IMR-90 (cell line): ENCODE data around the gene DGKH. TPM values are rescaled to one million over a fixed set of nuclear protein-coding genes. Genes with fewer than 3 reads are reported as not detected.

ENCODE experiments used
- ATAC-seq: fragments of 200-7000 bp; cut with Tn5 transposase; 2 replicates; pipeline ENCODE4 v1.9.1; 2020; ENCODE audit warnings: low read depth, mild to moderate bottlenecking, moderate library complexity
- BruUV-seq: library from RNA; stranded (reverse); fragments of 400-500 nt; replicated peaks from 2 replicates; lab custom pipeline; 2021; lab: Mats Ljungman, UMichigan
- CTCF ChIA-PET: fragments of 300-600 bp; formaldehyde crosslinking; extraction: SDS; loops from one replicate; lab custom pipeline; 2021; ENCODE audit warnings: antibody characterized with exemption; lab: Yijun Ruan, JAX
- POLR2A ChIA-PET: fragments of 300-600 bp; sonication (Branson Sonifier 250); formaldehyde crosslinking; loops from one replicate; lab custom pipeline; 2022; ENCODE audit warnings: antibody characterized with exemption; ENCODE audit not compliant: unreplicated experiment; lab: Charles Lee
- DNase-seq: peaks from one replicate; pipeline ENCODE4 v3.0.0; 2013
- H2AFZ ChIP-seq: replicated peaks from 2 replicates; pipeline ENCODE3; 2013; ENCODE audit warnings: low read length, mild to moderate bottlenecking; ENCODE audit not compliant: poor library complexity
- H2AK5ac ChIP-seq: 2 replicates; pipeline ENCODE4 v1.6.1; 2013; ENCODE audit warnings: low read depth, low read length, inconsistent platforms
- H2AK9ac ChIP-seq: replicated peaks from 2 replicates; pipeline ENCODE3; 2013; ENCODE audit warnings: mild to moderate bottlenecking, low read depth, low read length, moderate library complexity; ENCODE audit not compliant: poor library complexity
- H2BK120ac ChIP-seq: 2 replicates; pipeline ENCODE4 v1.6.1; 2013; ENCODE audit warnings: low read depth, low read length, inconsistent platforms
- H2BK15ac ChIP-seq: 3 replicates; pipeline ENCODE4 v1.6.1; 2013; ENCODE audit warnings: low read depth, low read length, inconsistent platforms
- H2BK20ac ChIP-seq: 2 replicates; pipeline ENCODE4 v1.6.1; 2013; ENCODE audit warnings: low read depth, mild to moderate bottlenecking, inconsistent platforms, low read length, moderate library complexity
- H2BK5ac ChIP-seq: 2 replicates; pipeline ENCODE4 v1.6.1; 2013; ENCODE audit warnings: mild to moderate bottlenecking, low read depth, low read length, inconsistent platforms; ENCODE audit not compliant: poor library complexity, severe bottlenecking
- H3K14ac ChIP-seq: replicated peaks from 2 replicates; pipeline ENCODE4 v1.6.1; 2013; ENCODE audit warnings: low read depth, low read length, inconsistent platforms
- H3K18ac ChIP-seq: 2 replicates; pipeline ENCODE4 v1.6.1; 2013; ENCODE audit warnings: low read depth, low read length, control low read depth
- H3K23ac ChIP-seq: 2 replicates; pipeline ENCODE4 v1.6.1; 2013; ENCODE audit warnings: low read depth, low read length, inconsistent platforms
- H3K27ac ChIP-seq: 2 replicates; pipeline ENCODE4 v1.5.1; 2013; ENCODE audit warnings: mild to moderate bottlenecking, control low read depth, low read length; ENCODE audit not compliant: insufficient read depth
- H3K27me3 ChIP-seq: 2 replicates; pipeline ENCODE4 v1.6.1; 2013; ENCODE audit warnings: low read length; ENCODE audit not compliant: control insufficient read depth, insufficient read depth
- H3K36me3 ChIP-seq: 2 replicates; pipeline ENCODE4 v1.6.1; 2013; ENCODE audit warnings: low read length, mixed read lengths; ENCODE audit not compliant: control insufficient read depth, insufficient read depth
- H3K4ac ChIP-seq: 2 replicates; pipeline ENCODE4 v1.6.1; 2013; ENCODE audit warnings: low read depth, low read length, inconsistent platforms
- H3K4me1 ChIP-seq: 2 replicates; pipeline ENCODE4 v1.6.1; 2013; ENCODE audit warnings: low read length, mixed read lengths; ENCODE audit not compliant: control insufficient read depth, insufficient read depth
- H3K4me2 ChIP-seq: 2 replicates; pipeline ENCODE4 v1.6.1; 2013; ENCODE audit warnings: low read depth, mild to moderate bottlenecking, control low read depth, low read length, moderate library complexity
- H3K4me3 ChIP-seq: 2 replicates; pipeline ENCODE4 v1.5.1; 2013; ENCODE audit warnings: low read depth, mild to moderate bottlenecking, control low read depth, low read length, moderate library complexity; ENCODE audit not compliant: insufficient read depth
- H3K56ac ChIP-seq: 2 replicates; pipeline ENCODE4 v1.6.1; 2013; ENCODE audit warnings: low read length, inconsistent platforms; ENCODE audit not compliant: insufficient read depth; ENCODE audit errors: extremely low read depth
- H3K79me1 ChIP-seq, 2 experiments: 2 replicates each; pipeline ENCODE4 v1.6.1; 2013; ENCODE audit warnings: low read length in 2 of 2, inconsistent platforms in 1 of 2, low read depth in 1 of 2
- H3K9ac ChIP-seq: 2 replicates; pipeline ENCODE4 v1.6.1; 2013; ENCODE audit warnings: low read depth, low read length, control low read depth
- H3K9me1 ChIP-seq: 2 replicates; pipeline ENCODE4 v1.6.1; 2013; ENCODE audit warnings: low read length, inconsistent platforms; ENCODE audit not compliant: insufficient read depth
- H3K9me3 ChIP-seq: 2 replicates; pipeline ENCODE4 v1.6.1; 2013; ENCODE audit warnings: low read length; ENCODE audit not compliant: control insufficient read depth, insufficient read depth
- H4K20me1 ChIP-seq: 2 replicates; pipeline ENCODE4 v1.6.1; 2013; ENCODE audit warnings: low read length, inconsistent platforms; ENCODE audit not compliant: insufficient read depth
- H4K5ac ChIP-seq: 2 replicates; pipeline ENCODE4 v1.6.1; 2013; ENCODE audit warnings: mild to moderate bottlenecking, low read depth, low read length, control low read depth
- H4K8ac ChIP-seq, 2 experiments: 2 replicates each; pipeline ENCODE4 v1.6.1; 2013; ENCODE audit warnings: low read depth in 2 of 2, low read length in 2 of 2, control low read depth in 1 of 2, inconsistent platforms in 1 of 2
- H4K91ac ChIP-seq: 2 replicates; pipeline ENCODE4 v1.6.1; 2013; ENCODE audit warnings: low read depth, low read length, inconsistent platforms; ENCODE audit not compliant: insufficient read depth
- BHLHE40 ChIP-seq: fragments of 150-350 bp; IDR thresholded peaks from 2 replicates; pipeline ENCODE4 v1.6.1; 2016; ENCODE audit warnings: mild to moderate bottlenecking, low read depth, low read length
- CEBPB ChIP-seq: IDR thresholded peaks from 2 replicates; pipeline ENCODE4 v1.6.1; 2012; ENCODE audit warnings: low read depth, low read length, improper control_type of control experiment
- CHD1 ChIP-seq: IDR thresholded peaks from 2 replicates; pipeline ENCODE4 v1.6.1; 2012; ENCODE audit warnings: low read depth, low read length, improper control_type of control experiment
- CTCF ChIP-seq: conservative IDR thresholded peaks from 2 replicates; pipeline ENCODE4 v1.5.1; 2012; ENCODE audit warnings: mild to moderate bottlenecking, low read depth, low read length, improper control_type of control experiment
- ELK1 ChIP-seq: fragments of 150-350 bp; IDR thresholded peaks from 2 replicates; pipeline ENCODE4 v1.6.1; 2016; ENCODE audit warnings: low read depth, mild to moderate bottlenecking, low read length, moderate library complexity, borderline replicate concordance
- NFE2L2 ChIP-seq: fragments of 150-350 bp; IDR thresholded peaks from 2 replicates; pipeline ENCODE4 v1.6.1; 2016; ENCODE audit warnings: low read depth, mild to moderate bottlenecking, low read length
- POLR2A ChIP-seq: IDR thresholded peaks from 2 replicates; pipeline ENCODE4 v1.6.1; 2012; ENCODE audit warnings: mild to moderate bottlenecking, low read depth, low read length
- RAD21 ChIP-seq: IDR thresholded peaks from 2 replicates; pipeline ENCODE4 v1.6.1; 2012; ENCODE audit warnings: low read length, improper control_type of control experiment
- SMC3 ChIP-seq: fragments of 150-350 bp; IDR thresholded peaks from 2 replicates; pipeline ENCODE4 v1.6.1; 2016; ENCODE audit warnings: low read depth, mild to moderate bottlenecking, antibody characterized with exemption, low read length, moderate library complexity
- USF2 ChIP-seq: fragments of 150-350 bp; IDR thresholded peaks from 2 replicates; pipeline ENCODE4 v1.6.1; 2017; ENCODE audit warnings: mild to moderate bottlenecking, antibody characterized with exemption, low read length, low read depth
- WGBS, 2 experiments: methylation state at CpG; one replicate each; pipeline versions ENCODE4 v1.1.5 to v1.1.7; 2013; ENCODE audit warnings: missing lambda C conversion rate in 2 of 2; ENCODE audit not compliant: insufficient read length in 1 of 2; ENCODE audit errors: extremely low coverage in 2 of 2; 5-methylcytosine and 5-hydroxymethylcytosine counted together
- dilution Hi-C: fragments of 300-500 bp; cut with HindIII; formaldehyde crosslinking; loops from one replicate; pipeline ENCODE4 v1.14.3; 2018; ENCODE audit warnings: low sequenced_read_pairs; ENCODE audit not compliant: unreplicated experiment
- in situ Hi-C: fragments of 300-500 bp; cut with MboI; formaldehyde crosslinking; loops from 3 replicates; pipeline ENCODE4 v1.14.3; 2019; ENCODE audit warnings: low sequenced_read_pairs, inconsistent platforms, mixed read lengths
- intact Hi-C: fragments of 100-400 bp; cut with micrococcal nuclease; formaldehyde crosslinking; loops from 2 replicates; pipeline ENCODE4 v1.10.0; 2022
- polyA plus RNA-seq, 3 experiments: library from polyadenylated mRNA; depleted of rRNA; stranded (reverse); fragments of >200 nt; gene quantifications; 2 replicates each; pipeline ENCODE4 v1.2.3, GENCODE V29; 2012; ENCODE audit warnings: low replicate concordance in 1 of 3
- total RNA-seq: library from RNA; depleted of rRNA; stranded (reverse); fragments of >200 nt; gene quantifications from 2 replicates; pipeline ENCODE4 v1.2.3, GENCODE V29; 2012

DGKH gene
- total and polyA plus RNA-seq, 2 of the 4 experiments (the other 2 are of a cell fraction) = 2.0 to 13.4 TPM

GRCh38 chr13:42215578-42216421, 167.4 kb downstream of the DGKH start:
- no peak overlapping the region for H4K5ac ChIP-seq
- dilution Hi-C loops (no loop called here), in situ Hi-C loops (no loop called here), intact Hi-C loops (loop anchor here (5.0 to 10.0 kb wide), 2 partner anchors 171 to 548 kb away; partner anchors contain the start of gene DGKH)
- H3K9me1 ChIP-seq = no peaks in the 10 kb centered on the region
- no peak overlapping the region for H3K14ac ChIP-seq
- ATAC-seq (peak; percentile 91), DNase-seq (peak; percentile 60)
- H2BK20ac ChIP-seq = no peak overlapping the region
- H2AFZ ChIP-seq = no peak overlapping the region
- H2BK5ac ChIP-seq = no peak overlapping the region
- no peak overlapping the region for H3K18ac ChIP-seq
- H3K4me3 ChIP-seq = no peak overlapping the region
- H3K56ac ChIP-seq = no peak overlapping the region
- H3K27me3 ChIP-seq = no peaks in the 10 kb centered on the region
- POLR2A ChIA-PET = no interaction called here
- no peak overlapping the region for H3K9ac ChIP-seq
- no peak overlapping the region for H3K27ac ChIP-seq
- H3K4me2 ChIP-seq = no peak overlapping the region
- no peak overlapping the region for H2AK5ac ChIP-seq
- no peak overlapping the region for H2BK15ac ChIP-seq
- no CpG with 5 or more reads among the region's 6 CpGs for WGBS, 2 experiments
- H4K91ac ChIP-seq = no peak overlapping the region
- no peak overlapping the region for H2BK120ac ChIP-seq
- no peak overlapping the region for H3K23ac ChIP-seq
- TF ChIP-seq SMC3 (peak; percentile 30), POLR2A (no peak), NFE2L2 (no peak), CEBPB (no peak), ELK1 (no peak), CTCF (peak; percentile 64), RAD21 (peak; percentile 61), CHD1 (no peak), BHLHE40 (no peak), USF2 (no peak)
- peaks cover 6% of the 10 kb centered on the region for H3K36me3 ChIP-seq
- H3K4me1 ChIP-seq = no peaks in the 10 kb centered on the region
- H3K9me3 ChIP-seq = no peaks in the 10 kb centered on the region
- H3K79me1 ChIP-seq = no peaks in the 10 kb centered on the region
- no peak overlapping the region for H4K8ac ChIP-seq
- H3K4ac ChIP-seq = no peak overlapping the region; the same call in 1 of the 2 replicates
- H2AK9ac ChIP-seq = no peak overlapping the region
- CTCF ChIA-PET = interaction anchor here (0.6 to 1.5 kb wide), 3 partner anchors 11 to 50 kb away, joined by 3 to 11 read pairs (median 3); no protein-coding TSS in a partner anchor
- no peaks in the 10 kb centered on the region for H4K20me1 ChIP-seq
- BruUV-seq = no TSS peak
